Activated CD8-positive, alpha-beta T cell treated with anti-CD3 and anti-CD28 coated beads for 36 hours (primary cell): ENCODE results near the gene TIMP2. TPM values are rescaled to one million over a fixed set of nuclear protein-coding genes. Genes with fewer than 3 reads are reported as not detected.

Experiments
- ATAC-seq: fragments of 200-7000 bp; cut with Tn5 transposase; one replicate; pipeline ENCODE4 v1.10.0; 2021; ENCODE audit warnings: mild to moderate bottlenecking, moderate library complexity
- CTCF ChIA-PET: fragments of 350-600 bp; sonication (Branson Sonifier 250); formaldehyde crosslinking; loops from one replicate; lab custom pipeline; 2021; ENCODE audit warnings: antibody characterized with exemption; lab: Charles Lee
- POLR2A ChIA-PET: fragments of 350-600 bp; sonication (Branson Sonifier 250); formaldehyde crosslinking; loops from one replicate; lab custom pipeline; 2021; ENCODE audit warnings: antibody characterized with exemption; lab: Charles Lee
- DNase-seq: peaks from one replicate; pipeline ENCODE4 v3.0.0-alpha.2; 2020
- H3K27ac Mint-ChIP-seq: one replicate; pipeline ENCODE4 v1.8.0; 2021; ENCODE audit warnings: mild to moderate bottlenecking, mixed read lengths
- H3K27me3 Mint-ChIP-seq: one replicate; pipeline ENCODE4 v1.8.0; 2021; ENCODE audit warnings: mixed read lengths
- H3K36me3 Mint-ChIP-seq: one replicate; pipeline ENCODE4 v1.8.0; 2021; ENCODE audit warnings: low read depth, mixed read lengths
- H3K4me1 Mint-ChIP-seq: one replicate; pipeline ENCODE4 v1.8.0; 2021; ENCODE audit warnings: low read depth, mixed read lengths
- H3K4me3 Mint-ChIP-seq: one replicate; pipeline ENCODE4 v1.8.0; 2021; ENCODE audit warnings: mild to moderate bottlenecking, moderate library complexity, mixed read lengths
- H3K9me3 Mint-ChIP-seq: one replicate; pipeline ENCODE4 v1.8.0; 2021; ENCODE audit warnings: mixed read lengths
- CTCF ChIP-seq: fragments of 200-600 bp; IDR thresholded peaks from one replicate; pipeline ENCODE4 v1.8.0; 2022; ENCODE audit warnings: antibody characterized with exemption, mild to moderate bottlenecking
- intact Hi-C: fragments of 100-400 bp; cut with micrococcal nuclease; formaldehyde crosslinking; loops from one replicate; pipeline ENCODE4 v1.10.0; 2022
- total RNA-seq, 2 experiments: library from RNA; stranded (reverse); gene quantifications; one replicate each; pipeline ENCODE4 v1.2.3, GENCODE V29; 2021

Gene TIMP2
- total RNA-seq, 2 experiments from 2014 or later, result 2.4 to 2.5 TPM

- Mint-ChIP-seq H3K4me3 (no peak overlapping the region), H3K27me3 (no peaks in the 10 kb centered on the region), H3K9me3 (no peaks in the 10 kb centered on the region), H3K36me3 (no peaks in the 10 kb centered on the region), H3K4me1 (no peaks in the 10 kb centered on the region), H3K27ac (no peak overlapping the region)
- ATAC-seq (no peak), DNase-seq (no peak)
- intact Hi-C loops, result no loop called here
- TF ChIP-seq CTCF, result no peak
- ChIA-PET CTCF (interaction anchor here (1.0 to 5.0 kb wide), 3 partner anchors 10 to 128 kb away, joined by 3 to 30 read pairs (median 3); no protein-coding TSS in a partner anchor), POLR2A (no interaction called here)
Observed at GRCh38 chr17:78852709-78853121, 72.5 kb downstream of the TIMP2 start.

GRCh38 chr17:78849026-78849425 is 76.2 kb downstream of the TIMP2 start:
- Mint-ChIP-seq H3K4me3 (no peak overlapping the region), H3K9me3 (no peaks in the 10 kb centered on the region), H3K4me1 (peaks cover 6% of the 10 kb centered on the region), H3K27ac (no peak overlapping the region), H3K36me3 (no peaks in the 10 kb centered on the region), H3K27me3 (no peaks in the 10 kb centered on the region)
- ATAC-seq (no peak), DNase-seq (no peak)
- POLR2A ChIA-PET, result interaction anchor here (1.1 kb wide), 1 partner anchor 123 kb away, joined by 3 read pairs; no protein-coding TSS in a partner anchor
- intact Hi-C loops, result no loop called here
- CTCF ChIA-PET, result interaction anchor here (2.2 kb wide), 1 partner anchor 122 kb away, joined by 9 read pairs; no protein-coding TSS in a partner anchor
- no peak for TF ChIP-seq CTCF

- intact Hi-C loops, result no loop called here
- POLR2A ChIA-PET, result no interaction called here
- Mint-ChIP-seq H3K9me3 (no peaks in the 10 kb centered on the region), H3K4me3 (no peak overlapping the region), H3K36me3 (no peaks in the 10 kb centered on the region), H3K27ac (no peak overlapping the region), H3K27me3 (no peaks in the 10 kb centered on the region), H3K4me1 (peaks cover 10% of the 10 kb centered on the region)
- DNase-seq (no peak), ATAC-seq (no peak)
- TF ChIP-seq CTCF, result no peak
- CTCF ChIA-PET, result interaction anchor here (1.0 to 2.2 kb wide), 3 partner anchors 19 to 401 kb away, joined by 3 to 9 read pairs (median 9); no protein-coding TSS in a partner anchor
Observed at GRCh38 chr17:78847052-78847451, 78.1 kb downstream of the TIMP2 start.

- TF ChIP-seq CTCF, result no peak
- ATAC-seq, result no peak
- Mint-ChIP-seq H3K4me1 (peaks cover 15% of the 10 kb centered on the region), H3K27ac (no peak overlapping the region), H3K27me3 (no peaks in the 10 kb centered on the region), H3K36me3 (peaks cover 4% of the 10 kb centered on the region), H3K9me3 (no peaks in the 10 kb centered on the region), H3K4me3 (no peak overlapping the region)
- POLR2A ChIA-PET, result no interaction called here
- CTCF ChIA-PET, result no interaction called here
- intact Hi-C loops, result loop anchor here (5.0 kb wide), 1 partner anchor 37 kb away; no protein-coding TSS in a partner anchor
- DNase-seq, result peak; percentile 26
Observed at GRCh38 chr17:78844301-78845005, 80.7 kb downstream of the TIMP2 start.
